ENCODE data around the gene FEM1B.

FEM1B gene

GRCh38 chr15:68239025-68239424 is 38.5 kb upstream of the FEM1B start:
- Mint-ChIP-seq H3K9me3 (peaks cover 35% of the 10 kb centered on the region), H3K4me3 (no peak overlapping the region), H3K27ac (no peak overlapping the region), H3K27me3 (ENCODE audit: low read depth) (no peaks in the 10 kb centered on the region), H3K4me1 (peaks cover 6% of the 10 kb centered on the region), H3K36me3 (ENCODE audit: low read depth) (peaks cover 12% of the 10 kb centered on the region)
- TF ChIP-seq CTCF (IDR thresholded peaks at IDR 0.05; ENCODE audit: unreplicated experiment in 3 of 3), result no peak

- Mint-ChIP-seq H3K36me3 (ENCODE audit: low read depth) (peaks cover 20% of the 10 kb centered on the region), H3K9me3 (peaks cover 47% of the 10 kb centered on the region), H3K4me3 (no peak overlapping the region), H3K27me3 (ENCODE audit: low read depth) (no peaks in the 10 kb centered on the region), H3K4me1 (no peaks in the 10 kb centered on the region), H3K27ac (no peak overlapping the region)
- no peak for TF ChIP-seq CTCF (IDR thresholded peaks at IDR 0.05; ENCODE audit: unreplicated experiment in 3 of 3)
These were observed 36.2 kb upstream of the FEM1B start for GRCh38 chr15:68241088-68241935.

- Mint-ChIP-seq H3K27ac (no peak overlapping the region), H3K36me3 (ENCODE audit: low read depth) (peaks cover 20% of the 10 kb centered on the region), H3K4me1 (no peaks in the 10 kb centered on the region), H3K9me3 (peaks cover 38% of the 10 kb centered on the region), H3K4me3 (no peak overlapping the region), H3K27me3 (ENCODE audit: low read depth) (no peaks in the 10 kb centered on the region)
- no peak for TF ChIP-seq CTCF (IDR thresholded peaks at IDR 0.05; ENCODE audit: unreplicated experiment in 3 of 3)
These were observed 33.3 kb upstream of the FEM1B start for GRCh38 chr15:68244235-68244634.

- TF ChIP-seq CTCF (IDR thresholded peaks at IDR 0.05; ENCODE audit: unreplicated experiment in 3 of 3), result no peak
- H3K4me1 Mint-ChIP-seq, result no peaks in the 10 kb centered on the region
These were observed 28.4 kb upstream of the FEM1B start for GRCh38 chr15:68249058-68249713.

GRCh38 chr15:68252925-68253534 is 24.5 kb upstream of the FEM1B start:
- TF ChIP-seq CTCF (IDR thresholded peaks at IDR 0.05; ENCODE audit: unreplicated experiment in 3 of 3), result peak; percentile 82 to 86 (median 83)
- H3K9me3 Mint-ChIP-seq, result no peaks in the 10 kb centered on the region
- peak overlapping the region in 1 of 3 experiments; percentile 50 for H3K27ac Mint-ChIP-seq
- H3K27me3 Mint-ChIP-seq (ENCODE audit: low read depth), result peaks cover 7% of the 10 kb centered on the region
- no peaks in the 10 kb centered on the region for H3K36me3 Mint-ChIP-seq (ENCODE audit: low read depth)
- H3K4me1 Mint-ChIP-seq, result no peaks in the 10 kb centered on the region
- peak overlapping the region in 1 of 3 experiments; percentile 9 for H3K4me3 Mint-ChIP-seq

More at GRCh38 chr15:68249058-68249713, 28.4 kb upstream of the FEM1B start:
- H3K27me3 Mint-ChIP-seq (ENCODE audit: low read depth), result peaks cover 2% of the 10 kb centered on the region
- H3K4me3 Mint-ChIP-seq, result no peak overlapping the region
- H3K27ac Mint-ChIP-seq, result no peak overlapping the region
- peaks cover 16% of the 10 kb centered on the region for H3K9me3 Mint-ChIP-seq
- peaks cover 8% of the 10 kb centered on the region for H3K36me3 Mint-ChIP-seq (ENCODE audit: low read depth)
